Nephron progenitor cell (in vitro differentiated cells): ENCODE data around the gene FOXM1.

Experiments used
- DNase-seq: peaks from one replicate; pipeline ENCODE4 v3.0.0; 2021
- H3K27ac Mint-ChIP-seq: 2 replicates; pipeline ENCODE4 v1.8.0; 2021; ENCODE audit warnings: mild to moderate bottlenecking, moderate library complexity, mixed read lengths
- H3K27me3 Mint-ChIP-seq: 2 replicates; pipeline ENCODE4 v1.8.0; 2021; ENCODE audit warnings: mild to moderate bottlenecking, low read depth, mixed read lengths; ENCODE audit not compliant: poor library complexity
- H3K36me3 Mint-ChIP-seq: 2 replicates; pipeline ENCODE4 v1.8.0; 2021; ENCODE audit warnings: low read depth, mixed read lengths
- H3K4me1 Mint-ChIP-seq: 2 replicates; pipeline ENCODE4 v1.8.0; 2021; ENCODE audit warnings: mixed read lengths
- H3K4me3 Mint-ChIP-seq: 2 replicates; pipeline ENCODE4 v1.8.0; 2021; ENCODE audit warnings: mild to moderate bottlenecking, moderate library complexity, mixed read lengths
- H3K9me3 Mint-ChIP-seq: 2 replicates; pipeline ENCODE4 v1.8.0; 2021; ENCODE audit warnings: mild to moderate bottlenecking, moderate library complexity, mixed read lengths
- TF ChIP-seq, protein P1 (sequence below): fragments of 200-600 bp; sonication (generic); IDR thresholded peaks from 2 replicates; pipeline ENCODE4 v1.5.0; 2021; ENCODE audit warnings: antibody characterized with exemption

The FOXM1 gene

DNA sequence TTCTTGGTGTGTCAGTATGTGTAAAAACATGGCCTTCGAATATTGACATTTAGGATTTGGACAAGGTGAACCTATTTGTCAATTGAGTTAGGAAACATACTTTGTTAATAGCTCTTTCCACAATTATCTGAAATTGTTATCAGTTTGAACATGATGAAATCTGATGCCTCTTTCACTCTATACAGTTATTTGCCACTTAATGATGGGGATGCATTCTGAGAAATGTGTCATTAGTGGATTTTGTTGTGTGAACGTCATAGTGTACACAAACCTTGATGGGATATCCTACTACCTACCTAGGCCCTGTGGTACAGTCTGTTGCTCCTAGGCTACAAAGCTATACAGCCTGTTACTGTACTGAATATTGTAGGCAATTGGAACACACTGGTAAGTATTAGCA is 18.5 kb upstream of the FOXM1 start:
- Mint-ChIP-seq H3K27ac (peak overlapping the region; percentile 71), H3K36me3 (peaks cover 11% of the 10 kb centered on the region), H3K9me3 (no peaks in the 10 kb centered on the region), H3K4me1 (peaks cover 34% of the 10 kb centered on the region), H3K4me3 (no peak overlapping the region), H3K27me3 (no peaks in the 10 kb centered on the region)
- TF ChIP-seq, protein P1, sequence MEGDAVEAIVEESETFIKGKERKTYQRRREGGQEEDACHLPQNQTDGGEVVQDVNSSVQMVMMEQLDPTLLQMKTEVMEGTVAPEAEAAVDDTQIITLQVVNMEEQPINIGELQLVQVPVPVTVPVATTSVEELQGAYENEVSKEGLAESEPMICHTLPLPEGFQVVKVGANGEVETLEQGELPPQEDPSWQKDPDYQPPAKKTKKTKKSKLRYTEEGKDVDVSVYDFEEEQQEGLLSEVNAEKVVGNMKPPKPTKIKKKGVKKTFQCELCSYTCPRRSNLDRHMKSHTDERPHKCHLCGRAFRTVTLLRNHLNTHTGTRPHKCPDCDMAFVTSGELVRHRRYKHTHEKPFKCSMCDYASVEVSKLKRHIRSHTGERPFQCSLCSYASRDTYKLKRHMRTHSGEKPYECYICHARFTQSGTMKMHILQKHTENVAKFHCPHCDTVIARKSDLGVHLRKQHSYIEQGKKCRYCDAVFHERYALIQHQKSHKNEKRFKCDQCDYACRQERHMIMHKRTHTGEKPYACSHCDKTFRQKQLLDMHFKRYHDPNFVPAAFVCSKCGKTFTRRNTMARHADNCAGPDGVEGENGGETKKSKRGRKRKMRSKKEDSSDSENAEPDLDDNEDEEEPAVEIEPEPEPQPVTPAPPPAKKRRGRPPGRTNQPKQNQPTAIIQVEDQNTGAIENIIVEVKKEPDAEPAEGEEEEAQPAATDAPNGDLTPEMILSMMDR, result no peak
- DNase-seq, result no peak

DNA sequence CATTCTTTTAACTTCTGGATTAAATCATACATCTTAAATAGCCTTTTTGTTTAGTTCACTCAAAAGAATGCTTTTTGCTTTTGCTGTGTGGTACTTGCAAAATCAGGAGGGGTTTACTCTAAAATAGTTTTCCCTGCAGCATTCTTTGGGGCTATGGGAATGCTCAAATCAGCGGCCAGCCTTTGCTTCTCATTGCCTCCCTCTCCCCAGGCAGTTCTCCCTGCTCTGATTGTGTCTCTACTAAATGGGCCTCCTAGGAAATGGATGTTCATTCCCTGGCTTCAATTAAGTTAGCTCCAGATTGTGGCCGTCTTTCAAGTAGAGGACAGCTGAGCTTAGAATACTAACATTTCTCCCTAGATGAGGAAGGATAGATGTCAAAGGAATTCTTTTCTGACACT is 18.1 kb upstream of the FOXM1 start:
- Mint-ChIP-seq H3K27ac (no peak overlapping the region), H3K4me1 (peaks cover 38% of the 10 kb centered on the region), H3K27me3 (no peaks in the 10 kb centered on the region), H3K4me3 (no peak overlapping the region), H3K9me3 (no peaks in the 10 kb centered on the region), H3K36me3 (peaks cover 7% of the 10 kb centered on the region)
- DNase-seq, result no peak
- TF ChIP-seq, protein P1, result no peak

GRCh38 chr12:2893007-2893406 is 16.0 kb upstream of the FOXM1 start:
- no peak for DNase-seq
- Mint-ChIP-seq H3K4me3 (peak overlapping the region; percentile 68), H3K4me1 (peaks cover 51% of the 10 kb centered on the region), H3K36me3 (peaks cover 9% of the 10 kb centered on the region), H3K9me3 (no peaks in the 10 kb centered on the region), H3K27me3 (no peaks in the 10 kb centered on the region), H3K27ac (no peak overlapping the region)
- TF ChIP-seq, protein P1, result no peak

GRCh38 chr12:2892246-2892645 is 15.3 kb upstream of the FOXM1 start:
- Mint-ChIP-seq H3K27me3 (peaks cover 1% of the 10 kb centered on the region), H3K4me1 (peaks cover 51% of the 10 kb centered on the region), H3K4me3 (peak overlapping the region; percentile 97), H3K9me3 (no peaks in the 10 kb centered on the region), H3K27ac (no peak overlapping the region), H3K36me3 (peaks cover 16% of the 10 kb centered on the region)
- TF ChIP-seq, protein P1, result no peak
- no peak for DNase-seq

DNA sequence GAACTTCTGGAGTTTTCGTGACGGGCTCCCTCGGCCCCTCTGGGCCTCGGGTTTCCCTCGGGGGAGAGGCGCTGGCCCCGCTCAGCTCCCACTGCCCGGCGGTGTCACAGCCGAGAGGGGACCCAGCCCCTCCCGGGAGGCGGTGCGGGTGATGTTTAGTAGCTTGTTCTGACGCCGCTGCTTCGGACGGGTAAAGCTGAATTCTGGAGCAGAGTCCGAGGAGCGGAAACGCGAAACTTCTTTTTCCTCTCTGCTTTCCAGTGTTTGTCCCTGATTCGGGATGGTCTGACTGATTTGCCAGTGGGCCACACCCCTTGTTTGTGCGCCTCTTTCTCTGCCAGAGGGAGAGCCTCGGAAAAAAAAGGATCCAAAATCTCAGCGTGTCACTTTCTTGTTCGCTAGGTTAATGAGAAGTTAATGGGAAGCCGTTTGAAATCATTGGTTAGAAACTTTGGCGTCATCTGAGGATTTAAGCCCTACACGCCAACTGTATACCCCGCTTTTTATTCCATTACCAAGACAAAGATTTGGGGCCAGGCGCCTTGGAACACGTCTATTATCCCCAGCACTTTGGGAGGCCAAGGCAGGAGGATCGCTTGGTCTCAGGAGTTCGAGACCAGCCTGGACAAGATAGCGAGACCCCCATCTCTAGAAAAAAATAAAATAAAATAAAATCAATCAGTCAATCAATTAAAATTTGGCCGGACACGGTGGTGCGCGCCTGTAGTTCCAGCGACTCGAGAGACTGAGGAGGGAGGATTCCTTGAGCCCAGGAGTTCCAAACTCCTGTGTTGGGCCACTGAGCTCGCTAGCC is 14.5 kb upstream of the FOXM1 start:
- H3K27me3 Mint-ChIP-seq, result peaks cover 3% of the 10 kb centered on the region
- H3K4me3 Mint-ChIP-seq, result peak overlapping the region; percentile 97
- peak; percentile 72 for DNase-seq
- H3K9me3 Mint-ChIP-seq, result no peaks in the 10 kb centered on the region
- peak overlapping the region; percentile 94 for H3K27ac Mint-ChIP-seq
- peaks cover 51% of the 10 kb centered on the region for H3K4me1 Mint-ChIP-seq
- TF ChIP-seq, protein P1, result no peak
- H3K36me3 Mint-ChIP-seq, result peaks cover 16% of the 10 kb centered on the region
